Fibroblast of lung (primary cell): Measurements from ENCODE around the gene TENM3.

Experiments used
- EZH2 ChIP-seq: IDR thresholded peaks from 2 replicates; pipeline ENCODE4 v1.5.1; 2012; ENCODE audit warnings: low read length, control low read depth, mild to moderate bottlenecking; ENCODE audit errors: missing control alignments
- TF ChIP-seq, protein P1 (sequence below), 2 donors: IDR thresholded peaks in 1 of 2; conservative IDR thresholded peaks in 1 of 2; 1 replicate in 1 of 2; 2 replicates in 1 of 2; pipeline ENCODE4 v1.5.1; 2011 to 2012; ENCODE audit warnings: low read length in 2 of 2, control low read depth in 1 of 2, inconsistent platforms in 1 of 2, low read depth in 1 of 2, mild to moderate bottlenecking in 1 of 2

DNA sequence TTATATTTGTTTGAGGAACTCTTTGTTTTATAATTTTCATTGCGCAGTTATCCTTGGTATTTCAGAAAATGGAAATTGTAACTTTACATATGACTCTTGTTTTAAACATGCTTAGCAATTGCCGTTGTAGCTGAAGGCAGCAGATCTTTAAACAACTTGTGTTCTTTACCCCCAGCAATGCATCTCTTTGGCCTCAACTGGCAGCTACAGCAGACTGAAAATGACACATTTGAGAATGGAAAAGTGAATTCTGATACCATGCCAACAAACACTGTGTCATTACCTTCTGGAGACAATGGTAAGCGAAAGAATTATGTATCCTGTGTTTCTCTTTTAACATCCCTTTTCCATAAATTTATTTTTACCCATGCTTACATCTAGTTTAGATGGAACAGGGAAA lies 410.4 kb downstream of the TENM3 start:
- TF ChIP-seq, protein P1, sequence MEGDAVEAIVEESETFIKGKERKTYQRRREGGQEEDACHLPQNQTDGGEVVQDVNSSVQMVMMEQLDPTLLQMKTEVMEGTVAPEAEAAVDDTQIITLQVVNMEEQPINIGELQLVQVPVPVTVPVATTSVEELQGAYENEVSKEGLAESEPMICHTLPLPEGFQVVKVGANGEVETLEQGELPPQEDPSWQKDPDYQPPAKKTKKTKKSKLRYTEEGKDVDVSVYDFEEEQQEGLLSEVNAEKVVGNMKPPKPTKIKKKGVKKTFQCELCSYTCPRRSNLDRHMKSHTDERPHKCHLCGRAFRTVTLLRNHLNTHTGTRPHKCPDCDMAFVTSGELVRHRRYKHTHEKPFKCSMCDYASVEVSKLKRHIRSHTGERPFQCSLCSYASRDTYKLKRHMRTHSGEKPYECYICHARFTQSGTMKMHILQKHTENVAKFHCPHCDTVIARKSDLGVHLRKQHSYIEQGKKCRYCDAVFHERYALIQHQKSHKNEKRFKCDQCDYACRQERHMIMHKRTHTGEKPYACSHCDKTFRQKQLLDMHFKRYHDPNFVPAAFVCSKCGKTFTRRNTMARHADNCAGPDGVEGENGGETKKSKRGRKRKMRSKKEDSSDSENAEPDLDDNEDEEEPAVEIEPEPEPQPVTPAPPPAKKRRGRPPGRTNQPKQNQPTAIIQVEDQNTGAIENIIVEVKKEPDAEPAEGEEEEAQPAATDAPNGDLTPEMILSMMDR (conservative IDR thresholded peaks at IDR 0.05 in 1 of 2, IDR thresholded peaks at IDR 0.05 in 1 of 2; ENCODE audit: low read depth in 1 of 2, low read length in 2 of 2), result no peak
- no peak for TF ChIP-seq EZH2
